Activated T-helper 1 cell treated with Interleukin-2 at 50 U/mL for 16 hours (primary cell): ENCODE results near the gene PIK3R6.

Experiments used
- DNase-seq: peaks from one replicate; pipeline ENCODE4 v3.0.0-alpha.2; 2020; ENCODE audit warnings: low read depth

PIK3R6 gene, protein sequence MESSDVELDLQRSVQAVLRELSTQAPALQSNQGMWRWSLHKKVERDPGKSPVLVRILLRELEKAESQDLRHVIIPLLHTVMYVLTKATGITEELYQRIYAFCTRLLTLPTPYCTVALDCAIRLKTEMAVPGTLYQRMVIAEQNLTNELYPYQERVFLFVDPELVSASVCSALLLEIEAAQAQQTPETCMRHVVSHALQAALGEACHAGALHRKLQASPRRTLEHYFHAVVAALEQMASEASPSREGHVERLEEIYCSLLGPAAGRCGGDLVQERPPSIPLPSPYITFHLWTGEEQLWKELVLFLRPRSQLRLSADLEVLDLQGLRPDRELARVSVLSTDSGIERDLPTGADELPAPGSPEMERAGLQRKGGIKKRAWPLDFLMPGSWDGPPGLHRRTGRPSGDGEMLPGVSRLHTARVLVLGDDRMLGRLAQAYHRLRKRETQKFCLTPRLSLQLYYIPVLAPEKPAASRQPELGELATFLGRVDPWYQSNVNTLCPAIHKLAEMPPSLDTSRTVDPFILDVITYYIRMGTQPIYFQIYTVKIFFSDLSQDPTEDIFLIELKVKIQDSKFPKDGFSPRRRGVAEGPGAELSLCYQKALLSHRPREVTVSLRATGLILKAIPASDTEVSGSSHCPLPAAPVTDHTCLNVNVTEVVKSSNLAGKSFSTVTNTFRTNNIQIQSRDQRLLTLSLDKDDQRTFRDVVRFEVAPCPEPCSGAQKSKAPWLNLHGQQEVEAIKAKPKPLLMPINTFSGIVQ

DNA sequence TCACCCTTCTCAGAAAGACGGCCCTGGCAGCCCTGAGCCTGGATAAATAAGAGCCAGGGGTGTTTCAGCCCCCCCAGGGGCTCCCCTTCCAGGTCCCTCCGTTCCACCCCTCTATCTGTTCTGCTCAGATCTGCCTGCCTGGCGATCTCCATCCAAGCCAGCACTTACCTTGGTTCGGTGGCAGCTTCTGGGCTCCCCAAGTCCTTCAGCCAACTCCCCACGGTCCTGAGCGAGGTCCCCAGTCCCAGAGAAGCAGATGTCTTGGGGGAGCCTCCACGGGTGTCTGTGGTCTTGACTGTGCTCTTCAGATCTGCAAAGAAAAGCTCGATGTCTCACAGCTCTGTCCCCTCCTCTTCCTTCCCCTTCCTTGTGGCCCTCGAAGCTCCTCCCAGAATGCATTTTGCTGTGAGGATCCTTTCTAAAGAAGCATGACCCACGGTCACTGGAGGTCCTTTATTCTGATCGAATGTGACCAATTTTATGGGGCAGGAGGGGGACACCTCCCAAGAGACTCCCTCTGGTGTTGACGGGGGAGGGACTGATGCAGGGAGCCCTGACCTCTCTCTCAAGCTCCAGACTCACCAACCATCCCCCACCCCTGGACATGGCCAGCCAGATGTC lies at the start of gene PIK3R6:
PIK3R6 (minus strand) TSS at position 314 of the 621 bp plus-strand sequence. CDS start 17,880 bp downstream, outside the sequence.
- no peak for DNase-seq

DNA sequence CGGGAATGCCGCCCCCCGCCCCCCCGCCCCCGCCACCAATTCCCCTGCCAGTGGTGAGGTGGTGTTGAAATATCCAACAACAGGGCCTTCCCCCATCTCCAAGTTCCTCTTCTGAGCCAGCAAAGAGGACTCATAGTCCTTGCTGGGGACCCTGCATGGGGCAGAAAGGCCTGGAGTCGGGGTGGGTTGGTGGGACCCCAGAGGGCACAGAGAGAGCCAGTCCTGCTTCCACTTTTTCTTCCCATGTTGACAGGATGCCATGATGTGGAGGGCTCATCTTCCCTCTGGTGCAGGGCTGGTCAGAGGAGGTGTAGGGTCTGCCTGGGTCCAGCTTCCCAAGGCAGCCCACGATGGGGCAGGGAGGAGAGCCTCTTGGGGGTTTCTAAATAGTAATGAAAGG lies 49.0 kb upstream of the PIK3R6 start:
- DNase-seq, result no peak

DNA sequence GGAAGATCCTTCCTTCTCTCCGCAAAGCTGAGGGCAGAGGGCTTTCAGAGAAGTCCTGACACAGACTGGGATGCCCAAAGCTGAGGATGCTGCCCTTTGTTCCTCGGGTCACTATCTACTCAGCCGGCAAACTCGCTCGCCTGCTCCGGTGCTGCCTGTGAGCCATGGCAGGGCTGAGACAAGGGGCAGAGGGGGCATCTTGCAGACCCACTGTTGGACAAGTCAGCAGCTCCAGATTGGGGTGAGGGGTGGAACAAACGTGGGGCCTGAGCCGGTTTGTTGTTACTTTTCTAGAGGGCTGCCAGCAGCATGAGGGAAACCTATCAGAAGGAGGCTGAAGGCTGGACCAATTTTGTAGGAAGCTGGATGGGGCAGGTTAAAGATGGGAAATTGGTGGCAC lies 47.1 kb upstream of the PIK3R6 start:
- DNase-seq, result no peak

DNA sequence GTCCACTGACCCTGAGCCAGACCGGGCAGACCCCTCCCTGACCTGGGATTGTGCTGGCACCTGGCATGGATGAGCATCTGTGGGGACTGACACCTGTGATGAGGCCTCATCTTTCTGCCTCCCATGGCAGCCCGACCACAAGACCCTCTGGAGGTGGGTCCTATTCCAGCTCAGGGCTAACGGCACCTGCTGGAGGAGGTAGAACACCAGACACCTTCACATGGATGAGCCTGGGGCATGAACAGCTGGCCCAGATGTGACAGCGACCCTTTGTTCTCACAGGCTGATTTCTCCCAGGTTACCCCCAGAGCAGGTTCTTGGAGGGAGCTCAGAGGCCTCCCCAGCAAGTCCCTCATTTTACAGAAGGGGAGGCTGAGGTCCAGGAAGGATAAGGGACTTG lies 46.4 kb upstream of the PIK3R6 start:
- no peak for DNase-seq

DNA sequence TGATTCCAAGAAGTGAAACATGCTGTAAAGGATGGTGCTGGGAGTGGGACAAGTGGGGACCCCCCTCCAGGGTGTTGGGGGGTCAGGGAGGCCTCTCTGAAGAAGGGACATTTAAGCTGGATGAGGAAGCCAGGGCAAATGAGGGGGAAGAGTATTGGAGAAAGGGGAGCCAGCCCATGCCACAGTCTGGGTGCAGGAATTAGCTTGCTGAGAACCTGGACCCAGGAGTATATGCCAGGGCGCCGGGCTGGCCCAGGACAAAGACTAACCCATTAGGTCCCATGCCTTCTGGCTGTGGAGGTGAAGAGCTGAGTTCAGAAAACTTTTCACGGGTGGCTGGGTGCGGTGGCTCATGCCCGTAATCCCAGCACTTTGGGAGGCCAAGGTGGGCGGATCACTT lies 45.6 kb upstream of the PIK3R6 start:
- DNase-seq, result no peak

DNA sequence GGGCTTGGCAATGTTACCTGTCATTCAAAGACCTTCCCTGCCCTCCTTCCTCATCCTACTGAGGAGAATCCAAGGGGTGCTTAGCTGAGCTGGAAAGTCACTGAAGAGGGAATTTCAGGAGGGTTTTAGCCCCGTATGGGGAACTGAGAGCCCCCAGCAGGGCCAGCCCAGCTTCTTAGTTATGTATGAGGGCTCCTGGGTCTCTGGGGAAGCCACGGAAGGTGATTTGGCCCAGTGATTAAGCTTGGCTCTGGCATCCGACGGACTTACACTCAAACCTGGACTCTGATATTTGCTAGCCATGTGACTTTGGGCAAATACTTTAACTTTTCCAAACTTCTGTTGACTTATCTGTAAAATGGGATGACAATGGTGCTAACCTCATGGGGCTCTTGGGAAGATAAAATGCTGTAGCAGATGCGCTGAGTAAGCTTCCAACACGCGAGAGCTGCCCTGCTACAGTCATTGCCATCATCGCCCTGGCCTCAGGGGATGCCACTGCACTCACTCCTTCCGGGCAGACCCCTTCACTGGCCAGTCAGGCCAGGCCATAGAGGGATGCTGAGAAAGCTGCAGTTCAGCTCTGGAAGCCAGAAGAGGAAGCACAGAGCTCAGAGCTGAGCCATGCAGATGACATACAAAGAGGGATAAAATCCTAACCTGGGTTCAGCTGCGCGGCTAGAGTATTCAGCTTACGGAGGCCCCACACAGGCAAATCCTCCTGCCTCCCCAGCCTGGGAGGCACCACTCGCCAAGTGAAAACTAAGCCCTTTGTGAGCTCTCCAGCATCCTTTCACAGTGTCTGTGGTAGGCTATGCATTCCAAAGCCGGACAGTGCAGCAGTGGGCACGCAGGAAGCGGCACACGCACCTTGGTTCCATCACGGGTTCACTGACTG lies 44.9 kb upstream of the PIK3R6 start:
- DNase-seq, result no peak

DNA sequence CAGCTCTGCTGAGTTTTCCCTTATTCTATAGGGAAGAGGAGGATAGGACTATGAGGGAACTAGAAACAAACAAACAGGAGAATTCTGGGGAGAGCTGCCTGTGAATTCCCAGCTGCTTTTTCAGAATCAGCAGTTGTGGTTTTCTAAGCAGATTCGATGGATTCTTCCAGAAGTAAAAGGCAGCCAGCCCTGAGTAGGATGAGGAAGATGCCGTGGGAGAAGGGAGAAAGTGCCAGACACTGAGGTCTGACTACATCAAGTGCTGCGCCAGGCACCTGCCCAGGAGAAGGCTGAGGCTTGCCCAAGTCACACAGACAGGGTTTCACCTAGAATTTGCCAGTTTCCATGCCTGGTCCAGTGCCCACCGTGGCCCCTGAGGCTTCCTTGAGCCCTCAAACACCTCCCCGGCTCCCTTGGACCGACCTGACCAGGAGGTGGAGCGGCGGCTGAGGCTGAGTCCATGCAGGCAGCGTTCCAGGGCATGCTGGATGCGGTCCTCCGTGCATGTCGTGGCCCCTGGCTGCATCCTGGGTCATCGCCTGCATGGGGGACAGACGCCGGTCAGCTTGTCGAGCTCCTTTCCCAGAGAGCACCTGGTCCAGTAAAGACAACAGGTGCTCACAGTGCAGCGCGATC lies 43.6 kb upstream of the PIK3R6 start:
- no peak for DNase-seq

DNA sequence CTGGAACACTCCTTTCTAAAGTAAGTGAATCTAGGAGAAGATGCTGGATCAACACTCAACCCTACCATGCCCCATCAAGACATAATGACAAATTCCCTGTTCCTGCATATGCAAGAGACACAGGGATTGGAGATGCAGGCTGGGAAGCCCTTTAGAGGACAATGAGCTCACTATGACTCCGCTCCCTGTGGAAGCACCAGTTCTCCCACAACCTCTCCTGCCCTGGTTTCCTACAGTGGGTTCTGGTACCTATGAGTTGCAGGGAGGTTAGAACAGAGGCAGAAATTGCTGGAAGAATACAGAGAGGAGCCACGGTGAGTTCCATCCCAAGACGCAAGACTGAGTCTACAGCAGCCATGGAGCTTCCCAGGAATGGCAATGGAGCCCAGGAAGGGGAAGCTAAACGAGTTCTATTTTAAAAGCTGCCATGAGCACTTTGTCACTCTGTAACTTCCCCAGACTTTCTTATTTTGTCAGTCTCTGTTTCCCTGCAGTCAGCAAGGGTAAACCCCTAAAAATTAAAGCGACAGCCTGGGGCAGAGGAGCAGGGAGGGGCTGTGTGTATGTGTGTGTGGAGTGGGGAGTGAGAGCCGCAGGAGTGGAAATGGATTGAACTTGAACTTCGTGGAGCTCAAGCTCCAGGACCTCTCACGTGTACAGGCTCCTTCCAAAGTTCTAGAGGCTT lies 42.3 kb upstream of the PIK3R6 start:
- no peak for DNase-seq

DNA sequence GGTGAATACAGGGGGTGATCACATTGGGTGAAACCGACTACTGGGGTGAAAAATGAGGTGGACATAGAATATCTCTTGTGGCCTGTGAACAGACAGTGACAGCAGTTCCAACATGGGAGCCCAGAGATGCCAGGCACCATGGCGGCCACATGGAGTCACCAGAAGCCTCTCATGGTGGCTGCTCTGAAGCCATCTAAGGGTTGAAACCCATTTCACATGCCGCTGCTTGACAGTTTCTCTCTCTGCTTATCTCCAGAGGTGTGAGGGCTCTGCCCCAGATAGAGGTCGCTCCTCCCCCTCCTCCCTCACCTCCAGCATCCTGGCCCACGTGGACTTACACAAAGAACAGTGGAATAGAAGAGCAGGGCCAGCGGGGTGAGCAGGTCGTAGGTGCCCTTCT lies 37.9 kb upstream of the PIK3R6 start:
- no peak for DNase-seq

DNA sequence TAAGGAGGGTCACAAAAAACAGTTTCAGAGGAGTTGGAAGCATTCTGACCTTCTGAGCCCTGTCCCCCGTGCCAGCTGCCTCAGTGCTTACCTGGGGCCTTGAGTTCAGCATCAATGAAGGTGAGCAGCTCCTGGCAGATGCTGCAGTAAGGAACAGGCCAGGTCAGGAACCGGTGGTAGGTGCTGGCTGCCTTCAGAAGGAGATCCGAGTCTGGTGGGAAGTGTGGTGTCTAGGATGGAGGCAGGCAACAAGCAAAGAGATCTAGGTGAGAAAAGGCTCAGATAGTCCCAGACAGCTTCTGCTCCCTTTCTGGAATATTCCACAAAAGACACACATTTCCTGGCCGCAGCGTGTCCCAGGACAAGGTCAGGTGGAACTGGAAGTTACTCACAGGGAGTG lies 37.2 kb upstream of the PIK3R6 start:
- no peak for DNase-seq

DNA sequence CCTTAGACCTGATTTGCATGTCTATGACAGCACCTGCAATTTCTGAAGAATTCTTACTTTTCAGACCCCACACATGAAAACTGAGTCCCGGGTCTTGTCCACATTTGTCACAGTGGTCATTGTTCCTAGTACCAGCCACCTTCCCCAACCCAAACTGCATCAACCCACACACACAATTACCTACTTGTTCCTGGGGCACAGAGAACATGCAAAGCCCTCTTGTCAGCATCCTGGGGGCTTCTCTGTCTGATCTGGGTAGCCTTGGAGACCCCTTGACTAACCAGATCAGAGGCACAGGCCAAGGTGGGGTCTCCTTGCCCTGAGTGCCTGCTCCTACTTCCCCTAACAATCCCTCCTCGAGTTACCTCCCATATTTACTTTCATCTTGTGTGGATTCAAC lies 36.7 kb upstream of the PIK3R6 start:
- no peak for DNase-seq

DNA sequence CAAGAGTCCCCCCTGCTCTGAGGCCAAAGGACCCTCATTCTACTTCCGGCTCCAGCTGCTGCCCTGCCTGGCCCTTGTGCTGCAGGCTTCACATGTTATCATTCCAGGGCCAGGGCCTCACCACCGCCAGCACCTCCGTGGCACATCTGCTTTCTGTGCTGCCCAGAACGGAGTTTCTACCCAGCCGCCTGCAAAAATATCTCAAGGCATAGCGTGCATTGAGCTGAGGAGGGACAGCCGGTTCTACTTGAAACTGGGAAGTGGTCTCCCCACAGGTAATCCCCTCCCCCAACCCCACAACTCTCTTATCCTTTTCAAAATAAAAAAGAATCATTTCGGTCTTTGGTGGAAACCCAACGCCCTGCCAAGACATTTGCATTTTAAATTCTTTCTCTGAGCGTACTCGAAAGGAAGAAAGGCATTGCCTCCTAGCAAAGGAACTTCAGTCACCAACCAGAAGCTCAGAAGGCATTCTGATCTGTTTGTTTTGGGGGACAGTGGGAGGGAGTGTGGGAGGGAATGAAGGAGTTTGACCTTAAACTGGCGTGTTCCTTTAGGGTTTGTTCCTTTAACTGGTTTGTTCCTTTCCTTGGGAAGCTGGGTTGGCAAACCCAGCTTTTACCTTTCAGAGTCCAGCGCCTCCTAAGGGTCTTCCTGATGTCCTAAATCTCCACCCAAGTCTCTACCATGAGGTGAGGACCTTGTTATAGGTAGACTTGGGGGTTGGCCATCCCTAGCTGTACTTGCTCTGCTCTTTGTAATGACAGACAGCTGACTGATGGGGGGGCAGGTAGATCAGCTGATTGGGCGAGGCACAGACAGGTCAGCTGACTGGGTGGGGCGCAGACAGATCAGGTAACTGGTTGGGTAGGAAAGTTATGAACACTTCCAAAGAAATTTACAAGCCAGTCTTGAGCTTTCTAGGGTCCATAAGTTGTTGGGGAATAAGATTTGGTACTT lies 33.4 kb upstream of the PIK3R6 start:
- DNase-seq, result no peak

DNA sequence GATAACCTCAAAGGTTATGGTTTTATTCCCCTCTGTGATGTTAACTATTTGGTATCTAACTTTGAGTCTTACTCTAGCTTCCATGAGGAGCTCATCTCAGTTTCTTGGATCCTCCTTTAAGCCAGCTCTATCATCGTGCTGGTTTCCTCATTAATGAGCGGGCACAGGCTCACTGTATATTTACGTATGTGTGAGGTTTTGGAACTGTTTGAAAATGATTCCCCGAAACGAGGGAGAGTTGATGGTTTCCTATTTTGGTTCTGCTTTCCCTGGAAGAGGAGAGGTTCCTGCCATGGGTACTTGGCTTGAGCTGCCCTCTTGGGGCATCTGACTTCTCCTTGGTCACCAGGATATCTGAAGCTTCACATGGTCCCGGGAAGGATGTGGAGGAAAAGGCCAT lies 32.7 kb upstream of the PIK3R6 start:
- no peak for DNase-seq

DNA sequence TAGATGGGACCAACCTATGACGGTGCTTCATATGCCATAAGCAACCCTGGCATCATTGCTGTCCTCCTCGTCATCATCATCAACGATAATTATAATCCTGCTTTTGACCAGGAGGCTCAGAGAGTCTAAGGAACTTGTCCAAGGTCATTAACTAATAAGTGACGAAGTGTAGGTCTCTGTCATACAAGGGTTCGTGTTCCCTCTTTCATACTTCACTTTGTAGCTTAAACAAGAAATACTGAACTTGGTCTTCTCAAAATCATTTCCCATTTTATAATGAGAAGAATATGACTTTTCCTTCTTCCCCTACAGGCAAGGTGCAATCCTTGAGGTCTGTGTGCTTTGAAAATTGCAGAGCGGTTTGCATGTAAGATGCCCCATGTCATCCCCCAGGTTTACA lies 31.2 kb upstream of the PIK3R6 start:
- DNase-seq, result no peak

DNA sequence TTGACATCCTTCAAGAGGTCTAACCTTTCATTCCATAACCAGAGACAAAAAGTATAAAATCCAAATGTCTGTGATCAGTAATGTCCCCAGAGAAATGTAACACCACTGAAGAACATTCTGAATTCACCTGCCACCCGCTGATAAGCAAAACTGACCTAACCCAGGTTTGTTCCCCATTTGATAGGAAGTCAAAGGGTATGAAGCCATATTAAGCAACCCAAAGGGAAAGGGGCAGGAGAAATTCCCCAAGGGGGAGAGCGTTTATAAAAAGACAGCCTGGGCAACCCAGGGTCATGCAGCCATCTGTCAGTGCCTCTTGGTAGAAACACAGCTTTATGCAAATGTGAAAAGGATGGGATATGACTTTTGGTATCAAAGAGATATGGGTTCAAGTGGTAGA lies 30.7 kb upstream of the PIK3R6 start:
- DNase-seq, result no peak

DNA sequence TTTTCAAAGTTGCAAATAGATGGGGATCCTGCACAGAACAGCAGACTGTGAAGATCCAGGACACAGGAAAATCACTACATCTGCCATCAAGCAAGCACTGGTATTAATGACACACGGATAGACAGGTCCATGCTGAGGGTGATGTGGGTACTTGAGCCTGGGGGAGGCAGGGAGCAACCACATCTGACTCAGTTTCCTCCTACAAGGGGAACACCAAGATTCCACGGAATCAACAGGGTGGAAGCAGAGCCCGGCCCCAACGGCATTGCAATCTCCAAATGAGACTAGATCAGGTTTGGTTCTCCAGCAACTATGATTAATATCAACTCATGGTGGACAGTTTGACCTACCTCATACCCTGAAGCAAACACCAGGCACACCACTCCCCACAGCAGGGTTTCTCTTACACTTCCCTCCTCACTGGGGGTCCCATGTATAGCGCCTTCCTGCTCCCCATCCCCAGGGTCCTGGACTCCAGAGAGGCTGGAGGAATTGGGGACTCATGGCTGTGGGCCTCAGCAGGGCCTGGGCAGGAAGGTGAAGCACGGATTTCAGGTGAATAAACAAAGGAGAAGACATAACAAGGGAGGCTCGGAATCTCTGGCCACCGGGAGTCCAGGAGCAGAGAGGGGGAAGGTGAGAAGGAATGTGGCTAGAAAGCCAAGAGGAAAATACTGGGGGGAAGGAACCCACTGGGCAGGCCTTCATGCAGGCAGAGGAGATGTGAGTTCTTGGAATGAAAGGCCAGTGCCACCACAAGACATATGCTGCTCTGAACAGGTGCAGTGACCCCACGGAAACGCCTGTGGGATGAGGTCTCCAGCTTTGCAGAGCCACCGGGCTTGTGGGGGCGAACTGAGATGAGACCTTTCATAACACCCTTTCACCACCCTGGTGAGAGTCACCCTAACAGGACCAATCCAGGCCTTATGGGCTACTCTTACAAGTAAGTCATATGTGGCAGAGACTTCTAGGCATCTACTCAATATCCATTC lies 29.5 kb upstream of the PIK3R6 start:
- no peak for DNase-seq

DNA sequence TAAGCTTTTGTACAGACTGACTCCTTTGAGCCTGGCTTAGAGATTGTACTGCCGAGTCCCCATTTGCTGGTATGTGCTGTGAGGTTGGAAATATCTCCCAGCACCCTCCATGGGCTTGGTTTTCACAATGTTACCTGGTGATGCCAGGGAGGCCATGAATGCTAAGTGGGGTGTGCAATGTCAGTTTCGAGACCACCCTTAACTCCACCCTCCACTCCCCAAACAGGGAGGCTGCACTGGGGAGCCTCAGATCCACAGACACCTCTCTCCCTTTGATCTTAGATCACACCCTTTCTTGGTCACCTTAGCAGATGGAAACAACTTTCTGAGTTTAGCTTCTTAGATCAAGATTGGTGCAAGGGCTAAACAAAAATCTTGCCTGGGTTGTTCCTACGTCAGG lies 28.6 kb upstream of the PIK3R6 start:
- no peak for DNase-seq
